Duodenal mucosa (tissue), 2 donors: ENCODE results near the gene UCHL1.

ENCODE experiments used
- H3K27ac ChIP-seq: one replicate; pipeline ENCODE4 v1.7.0; 2013; ENCODE audit warnings: low read depth, low read length
- H3K27me3 ChIP-seq, 2 donors: one replicate each; pipeline ENCODE4 v1.7.0; 2013; ENCODE audit warnings: low read length in 2 of 2, control low read depth in 1 of 2; ENCODE audit not compliant: insufficient read depth in 2 of 2, control insufficient read depth in 1 of 2
- H3K36me3 ChIP-seq, 2 donors: one replicate each; pipeline ENCODE4 v1.7.0; 2013; ENCODE audit warnings: low read length in 2 of 2, control low read depth in 1 of 2; ENCODE audit not compliant: insufficient read depth in 2 of 2, control insufficient read depth in 1 of 2
- H3K4me1 ChIP-seq, 2 donors: one replicate each; pipeline ENCODE4 v1.7.0; 2013; ENCODE audit warnings: low read length in 2 of 2, control low read depth in 1 of 2; ENCODE audit not compliant: insufficient read depth in 2 of 2, control insufficient read depth in 1 of 2
- H3K4me3 ChIP-seq, 2 donors: one replicate each; pipeline ENCODE4 v1.7.0; 2013; ENCODE audit warnings: low read length in 2 of 2, low read depth in 1 of 2
- H3K9ac ChIP-seq, 2 donors: one replicate each; pipeline ENCODE4 v1.7.0; 2013; ENCODE audit warnings: low read length in 2 of 2, low read depth in 1 of 2
- H3K9me3 ChIP-seq, 2 donors: one replicate each; pipeline ENCODE4 v1.7.0; 2013; ENCODE audit warnings: low read length in 2 of 2, control low read depth in 1 of 2; ENCODE audit not compliant: control insufficient read depth in 1 of 2

UCHL1 gene

DNA sequence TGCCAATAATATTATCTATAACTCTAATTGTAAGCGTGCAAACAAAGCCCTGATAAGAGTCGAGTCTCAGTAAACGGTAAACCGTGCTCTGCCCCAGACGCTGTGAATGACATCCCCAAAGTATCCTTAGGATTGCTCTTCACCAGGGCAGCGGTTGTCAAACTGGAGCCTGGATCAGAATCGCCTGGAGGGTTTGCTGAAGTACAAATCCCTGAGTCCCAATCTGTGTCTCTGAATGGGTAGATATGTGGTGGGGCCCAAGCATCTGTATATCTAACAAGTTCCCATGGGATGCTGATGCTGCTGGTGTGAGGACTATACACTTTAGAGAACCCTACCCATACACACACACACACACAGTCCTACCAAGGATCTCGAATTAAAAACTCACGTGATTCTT is 41.6 kb upstream of the UCHL1 start:
- H3K27ac ChIP-seq = no peak overlapping the region
- H3K27me3 ChIP-seq = peaks cover 0 to 4% of the 10 kb centered on the region in 2 donors
- H3K4me1 ChIP-seq = peaks cover 19 to 30% of the 10 kb centered on the region in 2 donors
- peak overlapping the region in 1 of 2 donors; percentile 63 for H3K9ac ChIP-seq
- no peaks in the 10 kb centered on the region for H3K9me3 ChIP-seq
- no peaks in the 10 kb centered on the region for H3K36me3 ChIP-seq
- peak overlapping the region; percentile 64 to 89 for H3K4me3 ChIP-seq

DNA sequence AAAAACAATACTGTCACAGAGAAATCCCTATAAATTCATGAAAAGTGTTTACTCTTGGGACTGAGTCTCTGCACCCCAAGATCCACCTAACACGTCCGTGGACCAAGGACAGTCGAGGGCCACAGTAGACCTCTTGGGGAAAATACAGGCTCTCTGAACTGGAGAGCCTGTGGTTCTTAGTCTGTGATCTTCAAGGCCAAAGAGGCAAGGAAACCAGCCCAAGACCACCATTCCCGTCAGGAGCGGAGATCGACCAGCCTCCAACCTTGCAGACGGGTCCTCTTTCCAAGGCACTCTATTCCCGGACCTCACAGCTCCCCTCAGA is 40.8 kb upstream of the UCHL1 start:
- H3K27me3 ChIP-seq = peaks cover 0 to 4% of the 10 kb centered on the region in 2 donors

DNA sequence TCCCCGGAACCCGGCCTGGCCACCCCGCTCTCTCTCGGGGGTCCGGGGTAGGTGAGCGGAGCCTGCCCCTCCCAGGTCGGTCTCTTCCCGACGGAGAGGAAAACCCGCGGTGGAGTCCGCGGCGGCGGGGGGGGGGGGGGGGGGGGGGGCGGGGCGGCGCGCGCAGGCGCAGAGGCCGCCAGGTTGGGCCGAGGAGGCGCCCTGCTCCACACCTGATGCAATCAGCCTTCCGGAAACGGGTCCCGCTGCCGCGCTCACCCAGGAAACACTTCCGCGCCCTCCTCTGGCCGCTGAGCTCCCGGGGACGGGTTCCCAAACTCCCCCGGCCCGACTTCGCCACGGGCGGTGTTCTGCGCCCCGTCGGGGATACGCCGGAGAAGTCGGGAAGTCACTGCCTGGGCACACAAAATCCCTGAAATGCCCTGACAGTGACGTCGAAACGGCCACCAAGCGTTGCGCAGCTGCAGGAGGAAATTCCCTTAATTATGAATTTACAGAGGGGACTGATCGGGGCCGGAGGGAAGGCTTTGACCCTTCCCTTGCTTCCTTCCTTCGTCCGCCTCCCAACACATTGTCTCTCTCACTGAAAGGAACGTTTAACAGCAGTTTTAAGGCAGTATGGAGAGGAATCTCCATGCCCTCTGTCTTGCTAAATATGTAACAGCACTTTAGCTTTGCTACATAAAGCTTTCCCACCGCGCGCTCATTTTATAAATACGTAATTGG is 40.3 kb upstream of the UCHL1 start:
- Histone ChIP-seq H3K9me3 (no peaks in the 10 kb centered on the region), H3K4me1 (peaks cover 15 to 28% of the 10 kb centered on the region in 2 donors), H3K9ac (peak overlapping the region; percentile 73 to 87), H3K27me3 (peaks cover 0 to 4% of the 10 kb centered on the region in 2 donors), H3K4me3 (peak overlapping the region; percentile 66 to 89), H3K36me3 (no peaks in the 10 kb centered on the region), H3K27ac (peak overlapping the region; percentile 82)

More for the DNA sequence above, 40.8 kb upstream of the UCHL1 start:
- H3K4me3 ChIP-seq = peak overlapping the region; percentile 66 to 89
- no peaks in the 10 kb centered on the region for H3K36me3 ChIP-seq
- H3K27ac ChIP-seq = no peak overlapping the region
- peaks cover 15 to 28% of the 10 kb centered on the region in 2 donors for H3K4me1 ChIP-seq
- peak overlapping the region; percentile 61 to 73 for H3K9ac ChIP-seq
- H3K9me3 ChIP-seq = no peaks in the 10 kb centered on the region

DNA sequence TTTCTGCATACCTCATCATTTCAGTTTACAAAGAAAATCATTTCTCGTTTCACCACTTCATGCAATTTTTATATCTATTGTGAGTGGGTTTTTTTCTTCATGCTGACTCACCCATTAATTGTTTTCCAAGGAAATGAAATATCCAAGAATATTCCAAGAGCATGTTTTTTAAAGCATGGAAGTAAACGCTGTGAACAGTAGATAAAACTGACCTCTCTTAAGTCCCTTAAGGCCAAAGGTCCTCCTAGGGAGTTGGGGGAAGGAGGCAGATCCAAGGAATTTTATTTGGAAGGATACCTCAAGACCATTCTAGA is 39.8 kb upstream of the UCHL1 start:
- H3K27me3 ChIP-seq = peaks cover 0 to 4% of the 10 kb centered on the region in 2 donors

GRCh38 chr4:41217374-41217773 is 39.4 kb upstream of the UCHL1 start:
- Histone ChIP-seq H3K27ac (no peak overlapping the region), H3K27me3 (peaks cover 0 to 4% of the 10 kb centered on the region in 2 donors), H3K36me3 (no peaks in the 10 kb centered on the region), H3K9me3 (no peaks in the 10 kb centered on the region), H3K9ac (no peak overlapping the region), H3K4me1 (peaks cover 10 to 28% of the 10 kb centered on the region in 2 donors), H3K4me3 (no peak overlapping the region)

More for the DNA sequence above, 39.8 kb upstream of the UCHL1 start:
- H3K27ac ChIP-seq = no peak overlapping the region
- H3K36me3 ChIP-seq = no peaks in the 10 kb centered on the region
- peaks cover 13 to 28% of the 10 kb centered on the region in 2 donors for H3K4me1 ChIP-seq
- peak overlapping the region; percentile 66 to 89 for H3K4me3 ChIP-seq
- peak overlapping the region; percentile 73 to 87 for H3K9ac ChIP-seq
- no peaks in the 10 kb centered on the region for H3K9me3 ChIP-seq

DNA sequence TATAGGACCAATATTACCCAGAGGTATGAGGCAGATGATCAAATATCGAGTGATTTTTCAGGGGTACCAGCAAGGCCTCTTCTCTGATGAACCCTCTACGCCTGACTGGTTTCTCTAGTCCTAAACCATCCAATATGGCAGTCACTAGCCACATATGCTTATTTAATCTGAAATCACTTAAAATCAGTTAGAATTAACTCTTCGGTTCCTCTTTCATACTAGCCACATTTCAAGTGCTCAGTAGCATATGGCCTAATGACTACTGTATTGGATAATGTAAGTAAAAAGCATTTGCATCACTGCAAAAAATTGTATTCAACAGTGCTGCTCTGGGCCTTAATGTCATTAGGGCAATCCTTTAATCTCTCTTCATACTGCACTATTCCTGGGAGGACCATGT is 38.0 kb upstream of the UCHL1 start:
- Histone ChIP-seq H3K4me3 (no peak overlapping the region), H3K36me3 (no peaks in the 10 kb centered on the region), H3K27me3 (no peaks in the 10 kb centered on the region), H3K9ac (no peak overlapping the region), H3K9me3 (no peaks in the 10 kb centered on the region), H3K27ac (no peak overlapping the region), H3K4me1 (peaks cover 10 to 20% of the 10 kb centered on the region in 2 donors)

DNA sequence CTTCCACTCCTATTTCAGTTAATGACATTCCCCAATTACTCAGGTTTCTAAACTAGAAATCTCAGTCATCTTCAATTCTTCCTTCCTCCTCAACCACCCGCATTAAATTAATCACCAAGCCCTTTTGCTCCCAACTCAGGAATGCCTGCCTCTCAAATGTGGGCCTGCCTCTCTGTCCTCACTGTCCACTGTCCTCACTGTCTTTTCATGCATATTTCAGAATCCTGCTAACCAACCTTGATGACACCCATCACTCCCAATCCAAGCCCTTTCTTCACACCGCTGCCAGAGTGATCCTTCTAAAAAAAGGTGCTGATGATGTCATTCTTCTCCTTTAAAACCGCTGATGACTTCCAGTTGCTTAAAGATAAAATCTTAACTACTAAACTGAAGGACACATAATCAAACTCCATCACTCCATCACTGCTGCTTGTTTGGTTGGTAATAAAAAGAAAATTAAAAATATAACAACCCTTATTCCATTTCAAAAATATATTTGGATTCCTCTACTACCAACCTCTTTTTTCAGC is 37.2 kb upstream of the UCHL1 start:
- Histone ChIP-seq H3K9me3 (no peaks in the 10 kb centered on the region), H3K4me1 (peaks cover 10 to 20% of the 10 kb centered on the region in 2 donors), H3K9ac (no peak overlapping the region), H3K27ac (no peak overlapping the region), H3K4me3 (no peak overlapping the region), H3K36me3 (no peaks in the 10 kb centered on the region), H3K27me3 (no peaks in the 10 kb centered on the region)

DNA sequence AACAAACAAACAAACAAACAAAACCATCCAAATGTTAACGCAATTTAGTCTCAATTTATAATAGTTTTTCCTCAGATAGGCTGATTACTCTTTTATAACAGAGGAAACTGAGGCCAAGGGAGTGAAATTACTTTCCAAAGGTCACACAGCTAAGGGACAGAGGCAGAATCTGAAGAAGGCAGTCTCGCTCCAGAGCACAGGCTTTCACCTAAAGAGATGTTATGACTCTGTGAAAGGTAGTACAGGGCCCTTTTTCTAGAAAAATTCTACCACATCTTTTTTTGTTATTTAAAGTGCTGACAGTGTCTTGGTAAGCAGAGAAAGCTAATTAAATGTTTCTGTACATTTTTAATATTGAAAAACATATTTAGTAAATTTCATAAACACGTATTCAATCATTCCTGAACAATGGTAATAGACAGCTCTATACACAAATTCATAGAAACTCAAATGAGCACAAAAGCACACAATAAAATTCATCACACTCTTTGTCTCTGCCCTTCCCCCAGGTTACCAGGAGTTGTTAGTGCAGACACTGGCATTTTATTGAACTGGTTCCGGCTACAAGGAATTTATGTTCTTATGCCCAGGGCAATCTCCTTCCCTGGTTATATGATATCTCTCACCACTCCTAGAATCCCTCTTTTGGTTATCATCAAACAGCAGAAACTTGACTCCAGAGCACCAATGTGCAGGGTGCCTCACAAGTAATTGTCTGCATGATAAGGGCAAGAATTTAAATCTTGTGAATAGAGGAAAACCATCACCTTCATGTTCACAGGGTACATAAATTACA is 34.7 kb upstream of the UCHL1 start:
- H3K9me3 ChIP-seq = no peaks in the 10 kb centered on the region
- H3K4me3 ChIP-seq = no peak overlapping the region
- no peak overlapping the region for H3K27ac ChIP-seq
- peaks cover 0 to 2% of the 10 kb centered on the region in 2 donors for H3K4me1 ChIP-seq
- no peaks in the 10 kb centered on the region for H3K36me3 ChIP-seq
- no peak overlapping the region for H3K9ac ChIP-seq
- H3K27me3 ChIP-seq = no peaks in the 10 kb centered on the region

- no peaks in the 10 kb centered on the region for H3K36me3 ChIP-seq
- H3K9me3 ChIP-seq = no peaks in the 10 kb centered on the region
- H3K27me3 ChIP-seq = no peaks in the 10 kb centered on the region
- no peaks in the 10 kb centered on the region for H3K4me1 ChIP-seq
- no peak overlapping the region for H3K4me3 ChIP-seq
- H3K9ac ChIP-seq = no peak overlapping the region
- H3K27ac ChIP-seq = no peak overlapping the region
These were observed 28.8 kb upstream of the UCHL1 start for GRCh38 chr4:41227902-41228301.

- Histone ChIP-seq H3K4me1 (no peaks in the 10 kb centered on the region), H3K4me3 (no peak overlapping the region)
These were observed 24.3 kb upstream of the UCHL1 start for GRCh38 chr4:41232406-41232805.

More at GRCh38 chr4:41232406-41232805, 24.3 kb upstream of the UCHL1 start:
- Histone ChIP-seq H3K9me3 (no peaks in the 10 kb centered on the region), H3K27ac (no peak overlapping the region), H3K9ac (no peak overlapping the region), H3K36me3 (no peaks in the 10 kb centered on the region), H3K27me3 (no peaks in the 10 kb centered on the region)
